HL-60 (cell line): ENCODE measurements around the gene APOA4.

ENCODE experiments used
- DNase-seq, 2 experiments: peaks; one replicate each; pipeline ENCODE4 v3.0.0-alpha.2; 2010 to 2020; ENCODE audit warnings: low read depth in 1 of 2, low spot score in 1 of 2
- H3K27ac ChIP-seq: fragments of 250-450 bp; sonication (Bioruptor Pico); replicated peaks from 2 replicates; pipeline ENCODE4 v1.5.1; 2020; ENCODE audit warnings: mild to moderate bottlenecking, moderate library complexity
- H3K27me3 ChIP-seq: fragments of 250-450 bp; sonication (Bioruptor Pico); 2 replicates; pipeline ENCODE4 v1.5.1; 2021; ENCODE audit warnings: mild to moderate bottlenecking, moderate library complexity; ENCODE audit not compliant: insufficient read depth, poor library complexity, severe bottlenecking
- H3K4me3 ChIP-seq: replicated peaks from 2 replicates; pipeline ENCODE4 v1.5.1; 2011; ENCODE audit warnings: mild to moderate bottlenecking, control low read depth, low read length; ENCODE audit not compliant: insufficient read depth
- GABPA ChIP-seq: IDR thresholded peaks from 2 replicates; pipeline ENCODE4 v1.6.1; 2012; ENCODE audit warnings: low read depth
- POLR2AphosphoS5 ChIP-seq: IDR thresholded peaks from 2 replicates; pipeline ENCODE4 v1.6.1; 2012; ENCODE audit warnings: low read depth
- REST ChIP-seq: IDR thresholded peaks from 2 replicates; pipeline ENCODE4 v1.6.1; 2012; ENCODE audit warnings: low read depth; ENCODE audit not compliant: insufficient replicate concordance
- SPI1 ChIP-seq: IDR thresholded peaks from 2 replicates; pipeline ENCODE4 v1.6.1; 2012; ENCODE audit warnings: low read depth, mild to moderate bottlenecking, borderline replicate concordance
- TF ChIP-seq, protein P1 (sequence below): IDR thresholded peaks from one replicate; pipeline ENCODE4 v1.5.1; 2011; ENCODE audit warnings: low read length, control low read depth, inconsistent platforms; ENCODE audit not compliant: insufficient read depth

The APOA4 gene

GRCh38 chr11:116813781-116814471 is 9.2 kb downstream of the APOA4 start:
- Histone ChIP-seq H3K4me3 (no peak overlapping the region), H3K27me3 (no peaks in the 10 kb centered on the region), H3K27ac (no peak overlapping the region)
- no peak for TF ChIP-seq REST
- no peak for TF ChIP-seq POLR2AphosphoS5
- TF ChIP-seq, protein P1, sequence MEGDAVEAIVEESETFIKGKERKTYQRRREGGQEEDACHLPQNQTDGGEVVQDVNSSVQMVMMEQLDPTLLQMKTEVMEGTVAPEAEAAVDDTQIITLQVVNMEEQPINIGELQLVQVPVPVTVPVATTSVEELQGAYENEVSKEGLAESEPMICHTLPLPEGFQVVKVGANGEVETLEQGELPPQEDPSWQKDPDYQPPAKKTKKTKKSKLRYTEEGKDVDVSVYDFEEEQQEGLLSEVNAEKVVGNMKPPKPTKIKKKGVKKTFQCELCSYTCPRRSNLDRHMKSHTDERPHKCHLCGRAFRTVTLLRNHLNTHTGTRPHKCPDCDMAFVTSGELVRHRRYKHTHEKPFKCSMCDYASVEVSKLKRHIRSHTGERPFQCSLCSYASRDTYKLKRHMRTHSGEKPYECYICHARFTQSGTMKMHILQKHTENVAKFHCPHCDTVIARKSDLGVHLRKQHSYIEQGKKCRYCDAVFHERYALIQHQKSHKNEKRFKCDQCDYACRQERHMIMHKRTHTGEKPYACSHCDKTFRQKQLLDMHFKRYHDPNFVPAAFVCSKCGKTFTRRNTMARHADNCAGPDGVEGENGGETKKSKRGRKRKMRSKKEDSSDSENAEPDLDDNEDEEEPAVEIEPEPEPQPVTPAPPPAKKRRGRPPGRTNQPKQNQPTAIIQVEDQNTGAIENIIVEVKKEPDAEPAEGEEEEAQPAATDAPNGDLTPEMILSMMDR = no peak
- TF ChIP-seq SPI1 = no peak
- TF ChIP-seq GABPA = no peak
- DNase-seq = no peak

DNA sequence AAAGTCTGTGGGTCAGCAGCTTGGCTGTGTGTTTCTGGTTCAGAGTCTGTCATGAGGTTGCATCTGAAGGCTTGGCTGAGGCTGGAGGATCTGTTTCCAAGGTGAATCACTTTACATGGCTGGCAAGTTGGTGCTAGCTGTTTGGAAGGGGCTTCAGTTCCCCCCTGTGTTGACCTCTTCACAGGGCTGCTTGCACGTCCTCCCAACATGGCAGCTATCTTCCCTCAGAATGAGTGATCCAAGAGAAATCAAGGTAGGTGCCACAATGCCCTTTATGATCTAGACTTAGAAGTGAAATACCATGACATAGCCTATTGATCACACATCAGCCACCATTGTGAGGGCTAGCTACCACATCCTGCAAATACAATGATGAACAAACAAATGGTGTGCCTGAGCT is 9.9 kb downstream of the APOA4 start:
- no peak overlapping the region for H3K4me3 ChIP-seq
- no peak for DNase-seq
- H3K27me3 ChIP-seq = no peaks in the 10 kb centered on the region
- TF ChIP-seq POLR2AphosphoS5 (no peak), SPI1 (no peak), REST (no peak), GABPA (no peak)
- TF ChIP-seq, protein P1 = no peak
- no peak overlapping the region for H3K27ac ChIP-seq

GRCh38 chr11:116812109-116812508 is 11.0 kb downstream of the APOA4 start:
- no peak for TF ChIP-seq REST
- no peak for TF ChIP-seq POLR2AphosphoS5
- TF ChIP-seq GABPA = no peak
- no peak for TF ChIP-seq SPI1
- TF ChIP-seq, protein P1 = no peak
- Histone ChIP-seq H3K27me3 (no peaks in the 10 kb centered on the region), H3K4me3 (no peak overlapping the region), H3K27ac (no peak overlapping the region)
- no peak for DNase-seq
